HG02763 (cell line): Measurements from ENCODE around the gene EPHA6.
"Not testable (repeated sequence)": the region's sequence is repeated elsewhere in the genome, so short reads cannot be mapped to it uniquely, and the experiment has no call there.

Experiments used
- ATAC-seq: cut with Tn5 transposase; IDR thresholded peaks from one replicate; pipeline ENCODE4 v1.9.1; 2021; ENCODE audit warnings: mild to moderate bottlenecking, moderate library complexity; ENCODE audit not compliant: unreplicated experiment

EPHA6 gene

DNA sequence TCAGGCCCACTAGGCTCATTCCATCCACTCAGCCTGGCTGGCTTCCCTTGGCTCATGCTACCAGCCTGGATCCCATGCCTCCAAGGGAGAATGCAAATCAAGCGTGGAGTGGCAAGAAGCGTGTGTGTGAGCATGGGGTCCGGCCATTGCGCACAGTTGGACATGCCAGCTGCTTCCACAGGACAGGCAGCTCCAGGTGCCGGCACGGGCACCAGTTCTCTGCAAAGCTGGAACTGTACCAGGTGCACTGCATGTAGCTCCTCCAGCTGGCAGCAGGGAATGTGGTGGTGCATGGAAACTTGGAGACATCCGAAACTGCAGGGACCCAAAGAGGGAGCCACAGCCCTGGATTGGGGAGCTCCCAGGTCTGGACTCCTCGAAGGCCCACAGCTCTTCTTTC is 449.8 kb downstream of the EPHA6 start:
- ATAC-seq = no peak

DNA sequence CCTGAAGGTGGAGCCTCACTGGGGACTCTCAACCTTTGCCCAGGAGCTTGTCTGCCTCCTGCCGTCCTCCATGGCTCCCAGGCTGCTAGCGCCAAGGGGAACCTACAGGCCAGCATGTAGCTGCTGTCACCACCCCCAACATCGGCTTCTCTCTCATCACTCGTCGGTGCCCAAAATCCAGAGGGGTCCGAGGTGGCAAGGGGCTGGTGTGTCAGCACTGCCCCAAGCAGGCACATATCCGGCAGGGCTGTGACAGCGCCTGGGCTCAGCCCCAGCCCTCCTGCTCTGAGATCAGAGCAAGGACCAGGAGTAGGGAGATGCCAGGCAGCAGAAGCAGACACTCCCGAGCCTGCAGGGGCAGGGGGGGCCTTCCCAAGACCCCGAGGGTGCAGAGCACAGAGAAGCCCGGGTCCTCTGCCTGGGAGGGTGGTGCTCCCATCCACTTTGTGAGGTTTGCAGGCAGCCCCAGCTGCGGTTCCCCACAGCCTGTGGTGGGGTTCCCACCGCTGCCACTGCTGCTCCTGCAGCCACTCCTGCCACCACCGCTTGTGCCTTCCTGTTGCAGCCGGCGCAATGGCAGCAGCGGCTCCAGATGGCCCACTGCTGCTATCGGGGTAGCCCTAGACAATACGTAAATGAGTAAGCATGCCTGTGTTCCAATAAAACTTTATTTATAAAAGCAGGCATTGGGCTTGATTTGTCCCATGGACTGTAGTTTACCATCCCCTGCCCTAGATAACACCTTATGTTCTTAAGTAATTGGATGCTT is 451.0 kb downstream of the EPHA6 start:
- no peak for ATAC-seq

DNA sequence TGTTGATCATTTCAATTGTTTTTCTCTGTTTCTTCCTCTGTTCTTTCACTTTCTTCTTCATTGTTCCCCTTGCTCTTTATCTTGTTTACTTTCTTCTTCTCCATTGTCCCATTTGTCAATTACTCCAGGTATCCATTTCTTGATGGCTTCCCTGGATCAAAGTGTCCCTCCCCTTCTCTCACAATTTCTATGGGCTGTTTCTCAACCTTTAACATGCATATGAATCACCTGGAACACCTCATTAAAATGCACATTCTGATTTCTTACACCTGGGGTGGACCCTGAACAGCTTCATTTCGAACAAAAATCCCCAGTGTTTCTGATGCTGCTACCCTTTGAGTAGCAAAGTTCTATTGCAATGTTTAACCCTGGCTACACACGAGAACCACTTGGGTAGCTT is 454.8 kb downstream of the EPHA6 start:
- ATAC-seq = no peak

DNA sequence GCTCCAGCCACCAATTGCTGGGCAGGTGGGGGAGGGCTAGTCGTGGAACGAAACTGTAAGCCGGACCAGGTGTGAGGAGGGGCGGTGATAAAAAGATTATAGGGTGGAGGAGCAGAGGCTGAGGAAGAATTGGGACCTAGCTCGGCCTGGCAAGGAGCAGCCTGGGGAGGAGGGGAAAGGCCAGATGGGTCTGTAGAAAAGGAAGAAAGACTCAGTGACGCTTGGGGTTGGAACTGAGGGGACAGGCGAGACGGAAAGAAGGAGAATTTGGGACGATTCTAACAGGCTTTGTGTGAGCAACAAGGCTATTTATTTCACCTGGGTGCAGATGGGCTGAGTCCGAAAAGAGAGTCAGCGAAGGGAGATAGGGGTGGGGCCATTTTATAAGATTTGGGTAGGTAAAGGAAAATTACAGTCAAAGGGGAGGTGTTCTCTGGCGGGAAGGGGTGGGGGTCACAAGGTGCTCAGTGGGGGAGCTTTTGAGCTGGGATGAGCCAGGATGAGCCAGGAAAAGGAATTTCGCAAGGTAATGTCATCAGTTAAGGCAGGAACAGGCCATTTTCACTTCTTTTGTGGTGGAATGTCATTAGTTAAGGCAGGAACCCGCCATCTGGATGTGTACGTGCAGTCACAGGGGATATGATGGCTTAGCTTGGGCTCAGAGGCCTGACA is 462.6 kb downstream of the EPHA6 start:
- ATAC-seq = not testable (repeated sequence)

DNA sequence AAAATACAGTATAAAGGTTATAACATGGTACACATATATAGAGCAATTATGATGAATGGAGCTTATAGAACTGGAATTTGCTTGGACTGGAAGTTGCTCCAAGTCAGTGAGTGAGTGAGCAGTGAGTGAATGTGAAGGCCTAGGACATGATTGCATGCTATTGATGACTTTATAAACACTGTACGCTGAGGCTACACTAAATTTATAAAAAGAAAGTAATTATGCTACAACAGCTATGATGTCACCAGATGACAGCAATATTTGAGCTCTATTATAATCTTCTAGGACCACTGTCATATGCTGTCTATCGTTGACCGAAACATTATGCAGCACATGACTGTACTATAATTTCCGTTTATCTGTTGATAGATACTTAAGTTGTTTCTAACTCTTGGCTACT is 463.3 kb downstream of the EPHA6 start:
- no peak for ATAC-seq

DNA sequence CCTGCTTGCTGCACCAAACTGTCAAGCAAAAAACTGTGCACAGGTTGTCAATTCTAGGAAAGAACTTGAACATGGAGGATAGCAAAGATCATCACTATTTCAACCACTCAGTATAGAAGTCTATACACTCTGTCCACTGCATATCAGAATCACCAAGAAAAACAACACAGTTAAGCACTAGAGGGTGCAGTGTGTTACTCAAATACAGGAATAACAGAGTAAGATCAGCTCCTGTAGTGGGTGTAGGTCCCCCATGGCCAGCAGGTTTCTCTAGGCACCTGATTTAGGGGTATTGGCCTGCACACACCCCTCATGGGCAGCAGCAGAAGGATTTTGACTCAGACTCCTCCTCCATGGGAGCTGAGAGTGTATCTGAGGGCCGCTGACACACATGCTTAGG is 464.1 kb downstream of the EPHA6 start:
- ATAC-seq = no peak

DNA sequence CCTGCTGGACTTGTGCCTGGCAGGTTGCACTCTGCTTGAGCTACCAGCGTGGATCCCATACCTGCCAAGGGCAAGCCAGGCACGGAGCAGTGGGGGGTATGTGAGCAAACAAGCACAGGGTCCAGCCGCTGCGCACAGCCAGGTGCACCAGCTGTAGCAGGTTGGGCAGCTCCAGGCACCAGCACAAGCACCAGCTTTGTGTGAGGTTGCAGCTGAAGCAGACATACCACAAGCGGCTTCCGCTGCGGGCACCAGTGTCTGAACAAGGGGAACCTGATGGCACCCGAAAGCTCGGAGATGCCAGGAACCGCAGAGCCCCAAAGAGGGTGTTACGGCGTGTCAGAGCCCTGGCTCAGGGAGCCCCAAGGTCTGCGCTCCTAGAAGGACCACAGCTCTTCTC is 477.5 kb downstream of the EPHA6 start:
- ATAC-seq = no peak

DNA sequence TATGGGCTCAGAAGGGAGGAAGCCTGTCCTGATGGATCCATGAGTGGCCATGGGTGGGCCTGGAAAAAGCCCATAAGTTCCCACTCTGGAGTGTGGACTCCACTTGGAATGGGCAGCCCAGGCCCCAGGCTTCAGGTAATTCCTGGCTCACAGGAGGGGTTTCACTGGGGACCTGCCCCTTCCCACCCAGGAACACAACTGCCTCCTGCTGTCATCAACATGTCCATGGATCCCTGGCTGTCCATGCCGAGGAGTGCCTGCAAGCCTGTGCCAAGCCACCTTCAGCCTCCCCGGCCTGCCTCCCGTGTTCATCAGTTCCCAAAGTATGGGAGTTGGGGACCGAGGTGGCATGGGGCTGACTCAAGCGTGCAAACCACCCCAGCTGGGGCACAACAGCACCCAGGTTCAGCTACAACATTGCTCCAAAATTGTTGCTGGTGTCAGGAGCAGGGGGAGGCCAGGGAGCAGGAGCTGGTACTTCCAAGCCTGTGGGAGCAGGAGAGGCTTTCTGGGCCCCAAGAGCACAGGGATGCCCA is 479.3 kb downstream of the EPHA6 start:
- no peak for ATAC-seq

DNA sequence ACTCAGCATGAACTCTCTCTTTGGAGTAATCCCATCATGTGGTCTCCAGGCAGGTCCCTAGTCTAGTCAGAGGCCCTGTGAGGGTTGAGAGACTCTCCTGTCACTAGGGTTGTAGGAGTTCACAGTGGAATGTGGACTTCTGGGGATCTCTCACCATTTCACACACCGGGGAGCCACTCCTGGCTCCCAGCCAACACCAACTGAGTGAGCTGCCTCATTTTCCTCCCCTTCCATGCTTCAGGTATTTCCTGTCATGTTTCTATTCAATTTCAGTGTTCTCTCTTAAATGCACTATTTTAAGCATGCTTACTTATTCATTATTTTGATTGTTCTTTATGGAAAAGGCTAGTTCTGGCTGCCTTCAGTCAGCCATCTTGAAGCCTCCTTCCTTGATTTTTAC is 482.6 kb downstream of the EPHA6 start:
- ATAC-seq = no peak

DNA sequence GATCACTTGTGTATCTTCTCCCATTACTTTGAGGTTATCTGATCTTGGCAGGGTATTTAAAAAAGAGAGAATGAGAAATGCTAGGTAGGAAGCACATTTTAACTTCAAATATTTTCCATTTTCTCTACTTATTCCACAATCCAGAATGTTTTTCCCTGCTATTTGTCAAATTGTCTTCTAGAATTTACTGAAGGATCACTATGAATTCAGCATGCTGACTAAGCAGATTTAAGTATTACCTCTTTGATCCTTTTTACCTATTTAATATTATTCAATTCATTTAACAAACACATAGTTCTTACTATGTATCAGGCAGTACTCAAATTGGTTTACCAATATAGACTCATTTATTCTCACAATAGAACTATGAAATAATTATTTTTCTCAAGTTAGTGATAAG is 486.7 kb downstream of the EPHA6 start:
- no peak for ATAC-seq

DNA sequence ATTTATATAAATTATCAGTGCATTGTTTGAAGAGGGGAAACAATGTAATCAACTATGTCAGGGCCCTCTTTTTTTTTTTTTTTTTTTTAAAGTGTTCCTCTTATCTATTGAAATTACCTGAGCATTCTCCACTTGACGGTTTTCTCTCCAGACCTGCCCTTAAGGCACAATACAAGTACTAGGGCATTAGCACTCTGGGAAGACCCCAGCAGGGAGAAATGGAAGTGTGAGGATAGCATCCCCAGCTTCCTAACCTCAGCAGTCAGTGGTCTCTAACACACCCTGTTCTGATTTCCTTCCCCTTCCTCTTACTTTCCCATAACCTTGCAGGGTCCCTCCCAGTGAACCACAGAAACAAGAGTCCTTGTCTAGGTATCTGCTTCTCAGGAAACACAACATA is 491.8 kb downstream of the EPHA6 start:
- no peak for ATAC-seq

DNA sequence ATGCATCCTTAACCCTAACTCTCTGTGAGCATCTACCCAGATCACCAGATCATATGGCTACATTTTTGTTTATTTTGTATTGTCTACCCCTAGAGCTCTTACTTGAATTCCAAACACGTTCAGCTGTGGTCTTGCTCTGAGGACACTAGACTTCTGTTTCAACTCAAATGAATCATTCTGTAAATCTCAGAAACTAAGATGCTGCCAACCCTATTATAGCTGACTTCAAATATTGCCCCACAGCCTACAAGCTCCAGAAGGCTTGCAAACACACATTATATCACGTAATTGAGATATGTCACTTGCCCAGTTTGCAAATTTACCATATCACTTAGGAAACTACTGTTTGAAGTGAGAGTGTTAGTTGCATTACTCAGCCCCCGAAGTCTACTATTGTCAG is 524.0 kb downstream of the EPHA6 start:
- no peak for ATAC-seq

DNA sequence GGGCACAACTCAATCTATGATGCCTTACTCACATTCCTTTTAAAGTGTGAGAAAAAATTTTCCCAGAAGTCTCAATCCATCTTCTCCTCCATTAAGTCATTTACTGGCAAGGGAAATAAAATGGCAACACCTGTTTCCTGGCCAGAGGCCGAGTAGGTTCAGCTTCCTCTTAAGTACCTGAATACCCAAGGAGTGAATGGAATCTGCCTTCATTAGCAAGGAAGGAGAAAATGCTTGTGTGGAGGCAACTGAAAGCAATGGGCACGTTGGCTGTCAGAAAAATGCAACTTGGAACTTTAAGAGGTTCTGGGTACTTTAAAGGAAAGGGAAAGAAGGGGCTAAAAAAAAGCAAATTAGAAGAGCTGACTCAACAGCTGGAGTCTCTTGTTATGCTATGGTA is 526.5 kb downstream of the EPHA6 start:
- no peak for ATAC-seq

DNA sequence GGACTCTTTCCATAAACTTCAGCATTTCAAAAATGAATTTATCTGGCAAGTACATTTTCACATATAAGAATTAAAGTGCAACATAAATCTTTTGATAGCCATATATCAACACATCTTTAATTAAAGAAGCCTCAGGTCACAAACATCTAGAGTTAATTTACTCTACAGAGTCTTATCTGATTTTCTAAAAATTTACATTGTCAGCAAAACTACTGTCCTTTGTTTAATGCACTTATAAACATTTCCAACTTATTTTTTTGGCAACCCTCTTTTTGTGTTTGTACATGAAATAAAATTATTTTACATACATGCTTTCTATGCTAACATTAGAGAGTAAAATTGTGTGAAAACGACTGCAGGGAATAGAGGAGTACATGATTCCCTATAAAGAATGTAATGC is 533.4 kb downstream of the EPHA6 start:
- no peak for ATAC-seq

DNA sequence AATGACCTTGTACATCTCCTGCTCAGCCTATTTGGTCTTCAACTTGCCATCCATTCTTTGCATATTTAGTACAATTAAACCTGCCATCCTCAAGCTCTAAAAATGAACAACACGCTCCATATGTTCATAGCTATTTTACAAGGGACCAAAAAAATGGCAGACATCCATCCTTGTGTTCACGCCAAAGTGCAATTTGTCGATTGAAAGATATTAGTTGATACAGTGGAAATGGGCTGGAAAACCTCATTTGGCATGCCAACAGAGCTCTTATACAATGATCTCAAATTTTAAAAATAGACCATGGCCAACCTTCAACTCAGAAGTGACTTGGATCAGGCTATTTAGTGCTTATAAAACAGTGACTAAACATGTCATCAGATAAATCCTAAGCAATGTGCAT is 536.6 kb downstream of the EPHA6 start:
- no peak for ATAC-seq

DNA sequence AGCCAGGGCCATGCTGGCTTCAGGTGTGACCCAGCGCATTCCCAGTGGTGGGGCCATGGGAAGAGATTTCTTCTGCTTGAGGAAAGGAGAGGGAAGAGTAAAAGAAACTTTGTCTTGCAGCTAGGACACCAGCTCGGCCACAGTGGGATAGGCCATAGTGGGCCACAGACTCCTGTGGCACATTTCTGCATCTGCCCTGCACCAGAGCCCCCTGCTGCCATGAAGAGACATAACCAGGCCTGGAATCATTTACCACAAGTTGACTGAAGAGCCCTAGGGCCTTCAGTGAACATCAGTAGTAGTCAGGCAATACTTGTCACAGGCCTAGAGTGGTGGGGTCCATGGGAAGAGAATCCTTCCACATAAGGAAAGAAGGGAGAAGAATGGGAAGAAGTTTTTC is 538.8 kb downstream of the EPHA6 start:
- ATAC-seq = no peak

DNA sequence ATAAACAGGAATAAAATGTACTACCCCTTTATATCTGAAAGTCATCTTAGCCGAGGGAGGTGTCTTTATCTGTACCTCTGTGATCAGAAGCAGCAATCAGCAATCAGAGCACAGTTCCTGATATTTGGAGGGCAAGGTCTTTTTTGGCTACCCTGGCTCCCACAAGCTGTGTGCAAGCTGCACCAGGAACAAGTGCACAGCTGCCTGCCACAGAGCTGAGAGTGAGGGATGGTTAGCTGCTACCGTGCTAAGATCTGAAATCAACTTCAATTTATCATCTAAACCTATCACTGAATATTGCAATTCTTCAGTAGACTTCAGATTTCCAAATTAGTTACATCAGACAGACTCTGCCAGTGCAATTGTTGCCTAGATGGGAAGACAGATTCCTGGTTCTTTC is 545.6 kb downstream of the EPHA6 start:
- ATAC-seq = no peak

DNA sequence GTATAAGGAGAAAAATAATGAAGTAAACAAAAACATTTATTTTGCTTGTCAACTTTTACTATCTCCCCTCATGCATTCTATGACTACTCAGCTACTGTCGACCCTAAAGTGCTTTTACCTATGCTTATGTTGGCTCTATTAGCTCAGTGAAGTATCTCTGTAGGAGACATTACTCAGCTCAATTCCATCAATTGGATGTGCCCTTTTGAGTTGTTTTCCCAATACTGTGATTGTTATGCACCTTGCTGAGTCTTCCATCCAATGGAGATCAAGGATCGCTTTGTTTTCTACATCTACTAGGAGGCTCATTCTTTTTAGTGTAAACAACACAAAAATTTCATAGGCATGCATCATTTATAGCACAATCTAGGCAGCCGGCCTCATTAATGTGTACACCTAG is 546.4 kb downstream of the EPHA6 start:
- ATAC-seq = no peak

DNA sequence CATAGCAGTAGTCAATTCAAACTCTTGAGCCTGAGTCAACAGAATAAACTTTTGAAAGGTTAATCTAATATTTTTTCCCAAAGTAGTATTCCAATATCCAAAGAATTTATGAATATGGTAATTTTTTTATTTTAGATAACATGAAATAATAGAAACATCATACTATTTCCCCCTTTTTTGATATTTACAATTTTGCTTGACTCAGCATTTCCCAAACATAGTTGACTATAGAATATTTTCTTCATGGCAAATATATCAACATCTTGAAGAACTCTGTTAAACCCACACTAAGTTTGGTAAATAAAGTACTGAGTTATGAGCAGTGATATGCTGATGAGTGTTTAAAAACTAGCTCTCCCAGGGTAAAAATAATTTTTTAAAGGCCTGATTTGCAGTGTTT is 570.2 kb downstream of the EPHA6 start:
- no peak for ATAC-seq

DNA sequence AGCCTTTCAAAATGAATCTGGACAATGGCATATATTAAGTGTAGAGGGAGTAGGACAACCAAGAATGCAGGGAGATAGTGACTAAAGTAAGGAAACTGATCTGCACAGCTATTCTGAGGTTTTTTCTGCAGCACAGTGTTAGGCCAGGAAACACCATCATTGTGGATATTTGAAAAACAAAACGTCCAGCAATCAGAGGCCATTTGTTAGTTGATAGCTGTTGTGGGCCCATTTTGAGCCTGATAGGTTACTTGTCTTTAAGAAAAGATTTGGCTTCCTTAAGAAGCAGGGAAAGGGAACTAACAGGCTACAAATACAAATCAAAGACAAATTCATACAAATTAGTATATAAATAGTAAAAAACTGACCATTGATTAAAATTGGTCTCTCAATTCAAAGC is 574.4 kb downstream of the EPHA6 start:
- ATAC-seq = no peak

DNA sequence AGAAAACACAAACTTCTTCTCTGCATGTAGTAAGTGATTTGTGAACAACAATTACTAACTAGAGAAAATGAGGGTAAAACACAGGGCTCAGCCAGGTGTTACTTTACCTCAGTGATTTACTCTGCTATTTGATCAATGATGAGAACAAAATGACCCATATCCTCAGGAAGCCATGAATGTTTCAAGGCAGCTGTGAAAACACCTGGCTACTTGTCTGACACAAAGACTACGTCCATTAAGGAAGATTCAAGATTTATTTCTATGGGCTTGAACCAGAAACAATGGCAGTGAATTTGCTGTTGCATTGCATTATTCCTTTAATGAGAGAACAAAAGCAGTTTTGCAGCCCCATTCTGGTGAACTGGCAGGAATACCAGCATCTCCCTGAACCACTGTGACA is 575.5 kb downstream of the EPHA6 start:
- no peak for ATAC-seq

DNA sequence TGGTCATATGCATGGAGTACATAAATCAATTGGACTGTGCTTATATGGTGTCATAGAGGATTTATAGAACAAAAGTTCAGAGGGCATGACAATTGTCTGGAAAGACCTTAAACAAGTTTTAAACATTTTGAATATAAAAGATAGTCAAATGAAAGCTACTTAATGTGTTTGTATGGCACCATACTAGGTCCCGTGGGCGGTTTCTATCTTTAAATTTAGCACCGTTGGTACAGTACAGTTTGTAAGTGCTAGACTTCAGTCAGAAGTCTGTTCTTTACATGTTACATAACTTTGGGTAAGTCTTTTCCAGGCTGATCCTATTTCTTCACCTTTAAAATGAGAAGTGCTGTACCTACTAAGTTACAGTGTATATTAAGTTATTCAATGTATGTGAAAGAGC is 576.8 kb downstream of the EPHA6 start:
- no peak for ATAC-seq

DNA sequence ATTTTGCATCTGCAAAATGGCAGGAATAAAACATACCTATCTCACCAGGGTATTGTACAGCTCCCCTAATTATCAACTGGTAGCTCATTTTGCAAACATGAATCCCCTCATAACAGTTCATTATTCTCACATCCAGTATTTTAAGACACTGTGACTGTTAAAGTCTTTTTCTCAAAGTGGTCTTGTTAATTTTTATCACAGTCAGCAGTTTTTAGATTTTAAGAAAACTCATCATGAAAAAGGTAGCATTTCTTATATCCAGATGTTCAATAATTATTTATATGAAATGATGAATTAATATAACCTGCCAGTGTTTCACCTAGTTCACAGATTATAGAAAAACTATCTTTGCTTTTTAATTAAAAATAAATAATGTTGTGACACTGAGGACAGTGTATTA is 595.2 kb downstream of the EPHA6 start:
- no peak for ATAC-seq
